GM23338 (cell line): ENCODE data around the gene TANGO6. TPM values are rescaled to one million over a fixed set of nuclear protein-coding genes. Genes with fewer than 3 reads are reported as not detected.

Experiments used
- CREB1 ChIP-seq: fragments of 250-450 bp; sonication (Bioruptor Pico); IDR thresholded peaks from 2 replicates; pipeline ENCODE4 v1.5.0; 2020; ENCODE audit warnings: low read depth, mild to moderate bottlenecking, moderate library complexity
- EZH2phosphoT487 ChIP-seq: fragments of 200-600 bp; sonication (generic); IDR thresholded peaks from one replicate; pipeline ENCODE4 v1.8.1; 2018; ENCODE audit warnings: antibody characterized with exemption; ENCODE audit not compliant: unreplicated experiment
- REST ChIP-seq: IDR thresholded peaks from one replicate; pipeline ENCODE4 v1.6.1; 2018; ENCODE audit warnings: antibody characterized with exemption; ENCODE audit not compliant: unreplicated experiment
- polyA plus RNA-seq: library from polyadenylated mRNA; unstranded; fragments of >200 nt; fragmentation: Nextera tagmentation; extraction: Ambion mirVana; gene quantifications from 2 replicates; pipeline ENCODE4 v1.2.1, GENCODE V29; 2016
- total RNA-seq: library from RNA; depleted of rRNA; stranded (reverse); fragments of >200 nt; shearing (Covaris generic); gene quantifications from 2 replicates; pipeline ENCODE4 v1.2.3, GENCODE V29; 2014
- TF ChIP-seq, protein P1 (sequence below): fragments of 250-450 bp; sonication (Bioruptor Pico); IDR thresholded peaks from 2 replicates; pipeline ENCODE4 v1.5.0; 2020; ENCODE audit warnings: mild to moderate bottlenecking, moderate library complexity

The TANGO6 gene
- total and polyA plus RNA-seq, 2 experiments from 2014 or later: 7.2 to 23.2 TPM

- TF ChIP-seq, protein P1, sequence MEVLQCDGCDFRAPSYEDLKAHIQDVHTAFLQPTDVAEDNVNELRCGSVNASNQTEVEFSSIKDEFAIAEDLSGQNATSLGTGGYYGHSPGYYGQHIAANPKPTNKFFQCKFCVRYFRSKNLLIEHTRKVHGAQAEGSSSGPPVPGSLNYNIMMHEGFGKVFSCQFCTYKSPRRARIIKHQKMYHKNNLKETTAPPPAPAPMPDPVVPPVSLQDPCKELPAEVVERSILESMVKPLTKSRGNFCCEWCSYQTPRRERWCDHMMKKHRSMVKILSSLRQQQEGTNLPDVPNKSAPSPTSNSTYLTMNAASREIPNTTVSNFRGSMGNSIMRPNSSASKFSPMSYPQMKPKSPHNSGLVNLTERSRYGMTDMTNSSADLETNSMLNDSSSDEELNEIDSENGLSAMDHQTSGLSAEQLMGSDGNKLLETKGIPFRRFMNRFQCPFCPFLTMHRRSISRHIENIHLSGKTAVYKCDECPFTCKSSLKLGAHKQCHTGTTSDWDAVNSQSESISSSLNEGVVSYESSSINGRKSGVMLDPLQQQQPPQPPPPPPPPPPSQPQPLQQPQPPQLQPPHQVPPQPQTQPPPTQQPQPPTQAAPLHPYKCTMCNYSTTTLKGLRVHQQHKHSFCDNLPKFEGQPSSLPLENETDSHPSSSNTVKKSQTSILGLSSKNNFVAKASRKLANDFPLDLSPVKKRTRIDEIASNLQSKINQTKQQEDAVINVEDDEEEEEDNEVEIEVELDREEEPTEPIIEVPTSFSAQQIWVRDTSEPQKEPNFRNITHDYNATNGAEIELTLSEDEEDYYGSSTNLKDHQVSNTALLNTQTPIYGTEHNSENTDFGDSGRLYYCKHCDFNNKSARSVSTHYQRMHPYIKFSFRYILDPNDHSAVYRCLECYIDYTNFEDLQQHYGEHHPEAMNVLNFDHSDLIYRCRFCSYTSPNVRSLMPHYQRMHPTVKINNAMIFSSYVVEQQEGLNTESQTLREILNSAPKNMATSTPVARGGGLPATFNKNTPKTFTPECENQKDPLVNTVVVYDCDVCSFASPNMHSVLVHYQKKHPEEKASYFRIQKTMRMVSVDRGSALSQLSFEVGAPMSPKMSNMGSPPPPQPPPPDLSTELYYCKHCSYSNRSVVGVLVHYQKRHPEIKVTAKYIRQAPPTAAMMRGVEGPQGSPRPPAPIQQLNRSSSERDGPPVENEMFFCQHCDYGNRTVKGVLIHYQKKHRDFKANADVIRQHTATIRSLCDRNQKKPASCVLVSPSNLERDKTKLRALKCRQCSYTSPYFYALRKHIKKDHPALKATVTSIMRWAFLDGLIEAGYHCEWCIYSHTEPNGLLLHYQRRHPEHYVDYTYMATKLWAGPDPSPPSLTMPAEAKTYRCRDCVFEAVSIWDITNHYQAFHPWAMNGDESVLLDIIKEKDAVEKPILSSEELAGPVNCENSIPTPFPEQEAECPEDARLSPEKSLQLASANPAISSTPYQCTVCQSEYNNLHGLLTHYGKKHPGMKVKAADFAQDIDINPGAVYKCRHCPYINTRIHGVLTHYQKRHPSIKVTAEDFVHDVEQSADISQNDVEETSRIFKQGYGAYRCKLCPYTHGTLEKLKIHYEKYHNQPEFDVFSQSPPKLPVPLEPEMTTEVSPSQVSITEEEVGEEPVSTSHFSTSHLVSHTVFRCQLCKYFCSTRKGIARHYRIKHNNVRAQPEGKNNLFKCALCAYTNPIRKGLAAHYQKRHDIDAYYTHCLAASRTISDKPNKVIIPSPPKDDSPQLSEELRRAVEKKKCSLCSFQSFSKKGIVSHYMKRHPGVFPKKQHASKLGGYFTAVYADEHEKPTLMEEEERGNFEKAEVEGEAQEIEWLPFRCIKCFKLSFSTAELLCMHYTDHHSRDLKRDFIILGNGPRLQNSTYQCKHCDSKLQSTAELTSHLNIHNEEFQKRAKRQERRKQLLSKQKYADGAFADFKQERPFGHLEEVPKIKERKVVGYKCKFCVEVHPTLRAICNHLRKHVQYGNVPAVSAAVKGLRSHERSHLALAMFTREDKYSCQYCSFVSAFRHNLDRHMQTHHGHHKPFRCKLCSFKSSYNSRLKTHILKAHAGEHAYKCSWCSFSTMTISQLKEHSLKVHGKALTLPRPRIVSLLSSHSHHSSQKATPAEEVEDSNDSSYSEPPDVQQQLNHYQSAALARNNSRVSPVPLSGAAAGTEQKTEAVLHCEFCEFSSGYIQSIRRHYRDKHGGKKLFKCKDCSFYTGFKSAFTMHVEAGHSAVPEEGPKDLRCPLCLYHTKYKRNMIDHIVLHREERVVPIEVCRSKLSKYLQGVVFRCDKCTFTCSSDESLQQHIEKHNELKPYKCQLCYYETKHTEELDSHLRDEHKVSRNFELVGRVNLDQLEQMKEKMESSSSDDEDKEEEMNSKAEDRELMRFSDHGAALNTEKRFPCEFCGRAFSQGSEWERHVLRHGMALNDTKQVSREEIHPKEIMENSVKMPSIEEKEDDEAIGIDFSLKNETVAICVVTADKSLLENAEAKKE (CRISPR knock-in tag): no peak
- TF ChIP-seq CREB1 (CRISPR knock-in tag) (no peak), REST (no peak), EZH2phosphoT487 (no peak)
Observed at GRCh38 chr16:69100071-69100691, 256.9 kb downstream of the TANGO6 start (continued).
